WI38 (cell line): ENCODE data around the gene FUNDC2.
A peak's percentile ranks its signal among the peaks of the same experiment; 100 is the strongest.

Experiments
- H3K4me3 ChIP-seq: 2 replicates; pipeline ENCODE4 v1.5.1; 2011; ENCODE audit warnings: low read depth, mild to moderate bottlenecking, control low read depth, low read length
- TF ChIP-seq, protein P1 (sequence below): IDR thresholded peaks from 2 replicates; pipeline ENCODE4 v1.5.1; 2012; ENCODE audit warnings: low read depth, mild to moderate bottlenecking, control low read depth, low read length

Gene FUNDC2

DNA sequence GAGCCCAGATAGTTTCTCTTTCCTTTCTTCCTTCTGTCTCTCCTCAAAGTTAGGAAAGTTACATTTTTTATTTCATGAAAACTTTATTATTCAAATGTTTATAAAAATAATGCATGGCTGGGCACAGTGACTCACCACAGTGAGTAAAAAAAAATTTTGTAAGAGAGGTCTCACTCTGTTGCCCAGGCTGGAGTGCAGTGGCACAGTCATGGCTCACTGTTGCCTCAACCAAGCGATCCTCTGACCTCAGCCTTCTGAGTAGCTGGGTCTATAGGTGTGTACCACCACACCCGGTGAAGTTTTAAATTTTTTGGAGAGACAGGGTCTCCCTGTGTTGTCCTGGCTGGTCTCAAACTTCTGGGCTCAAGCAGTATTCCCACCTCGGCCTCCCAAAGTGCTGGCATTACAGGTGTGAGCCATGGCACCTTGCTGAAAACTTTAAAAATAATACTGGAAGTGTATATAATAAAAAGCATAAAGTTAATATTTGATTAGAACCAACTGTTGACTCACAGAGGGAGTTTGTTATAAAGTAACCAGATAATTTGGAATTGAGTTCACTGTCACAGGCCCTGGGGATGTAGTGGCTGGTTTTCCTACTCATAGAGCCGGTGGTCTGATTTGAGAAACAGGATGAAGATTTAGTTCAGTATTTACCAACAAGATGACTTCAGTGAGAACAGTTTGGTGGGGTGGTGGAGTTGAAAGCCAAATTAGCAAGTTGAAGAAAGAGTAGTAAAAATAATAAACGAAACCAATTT lies 26.3 kb downstream of the FUNDC2 start:
- TF ChIP-seq, protein P1, sequence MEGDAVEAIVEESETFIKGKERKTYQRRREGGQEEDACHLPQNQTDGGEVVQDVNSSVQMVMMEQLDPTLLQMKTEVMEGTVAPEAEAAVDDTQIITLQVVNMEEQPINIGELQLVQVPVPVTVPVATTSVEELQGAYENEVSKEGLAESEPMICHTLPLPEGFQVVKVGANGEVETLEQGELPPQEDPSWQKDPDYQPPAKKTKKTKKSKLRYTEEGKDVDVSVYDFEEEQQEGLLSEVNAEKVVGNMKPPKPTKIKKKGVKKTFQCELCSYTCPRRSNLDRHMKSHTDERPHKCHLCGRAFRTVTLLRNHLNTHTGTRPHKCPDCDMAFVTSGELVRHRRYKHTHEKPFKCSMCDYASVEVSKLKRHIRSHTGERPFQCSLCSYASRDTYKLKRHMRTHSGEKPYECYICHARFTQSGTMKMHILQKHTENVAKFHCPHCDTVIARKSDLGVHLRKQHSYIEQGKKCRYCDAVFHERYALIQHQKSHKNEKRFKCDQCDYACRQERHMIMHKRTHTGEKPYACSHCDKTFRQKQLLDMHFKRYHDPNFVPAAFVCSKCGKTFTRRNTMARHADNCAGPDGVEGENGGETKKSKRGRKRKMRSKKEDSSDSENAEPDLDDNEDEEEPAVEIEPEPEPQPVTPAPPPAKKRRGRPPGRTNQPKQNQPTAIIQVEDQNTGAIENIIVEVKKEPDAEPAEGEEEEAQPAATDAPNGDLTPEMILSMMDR, result no peak
- H3K4me3 ChIP-seq, result no peak overlapping the region

DNA sequence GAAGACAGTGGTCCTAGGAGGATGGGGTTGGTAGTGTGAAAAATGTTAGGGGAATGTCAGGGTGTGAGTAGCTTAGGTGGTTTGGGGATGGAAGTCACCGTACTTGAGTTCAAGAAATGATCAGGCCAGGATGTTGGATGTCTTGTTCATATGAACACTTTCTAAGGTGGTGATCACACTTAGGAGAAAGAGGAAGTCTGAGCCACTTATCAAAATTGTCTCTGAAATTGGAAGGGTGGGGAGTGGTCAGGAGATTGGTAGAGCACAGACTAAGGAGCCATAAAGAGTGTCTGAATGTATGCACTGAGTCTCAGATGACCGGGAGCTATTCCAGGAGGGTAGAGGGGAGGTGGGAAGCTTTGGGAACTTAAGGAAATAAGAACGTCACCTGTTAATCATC lies 27.0 kb downstream of the FUNDC2 start:
- TF ChIP-seq, protein P1, result no peak
- H3K4me3 ChIP-seq, result no peak overlapping the region

DNA sequence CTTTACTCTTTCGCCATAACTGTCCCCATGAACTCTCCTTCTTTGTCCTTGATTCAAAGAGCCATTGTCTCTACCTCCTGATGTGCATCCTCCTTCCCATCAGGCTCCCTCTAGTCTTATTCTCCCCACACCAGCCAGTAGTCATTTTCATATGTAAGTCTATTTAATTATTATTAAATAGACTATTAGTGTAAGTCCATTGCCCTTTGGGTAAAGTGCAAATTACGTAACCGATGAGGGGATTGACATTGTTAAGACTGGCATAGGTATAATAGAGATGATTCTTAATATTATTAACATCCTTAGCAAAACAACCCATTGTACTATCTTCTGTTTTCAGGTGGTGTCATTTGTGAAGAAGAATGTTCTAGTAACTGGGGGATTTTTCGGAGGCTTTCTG lies 27.6 kb downstream of the FUNDC2 start:
- TF ChIP-seq, protein P1, result no peak
- no peak overlapping the region for H3K4me3 ChIP-seq

DNA sequence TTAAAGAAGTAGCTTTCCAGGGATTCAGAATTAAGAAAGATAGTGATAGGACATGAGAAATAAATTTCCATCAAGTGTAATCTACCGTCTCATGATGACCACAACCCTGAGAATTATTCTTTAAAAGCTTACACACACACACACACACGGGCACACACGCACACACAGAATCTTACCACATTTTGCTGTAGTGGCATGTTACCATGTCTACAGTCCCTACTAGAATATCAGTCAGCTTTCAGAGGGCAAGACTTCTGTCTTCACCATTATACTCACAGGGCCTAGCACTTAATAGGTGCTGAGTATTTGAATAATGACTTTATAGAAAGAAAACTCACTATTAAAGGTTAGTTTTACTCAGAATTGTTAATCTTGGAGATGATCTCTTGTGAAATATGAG lies 28.9 kb downstream of the FUNDC2 start:
- TF ChIP-seq, protein P1, result no peak
- no peak overlapping the region for H3K4me3 ChIP-seq

DNA sequence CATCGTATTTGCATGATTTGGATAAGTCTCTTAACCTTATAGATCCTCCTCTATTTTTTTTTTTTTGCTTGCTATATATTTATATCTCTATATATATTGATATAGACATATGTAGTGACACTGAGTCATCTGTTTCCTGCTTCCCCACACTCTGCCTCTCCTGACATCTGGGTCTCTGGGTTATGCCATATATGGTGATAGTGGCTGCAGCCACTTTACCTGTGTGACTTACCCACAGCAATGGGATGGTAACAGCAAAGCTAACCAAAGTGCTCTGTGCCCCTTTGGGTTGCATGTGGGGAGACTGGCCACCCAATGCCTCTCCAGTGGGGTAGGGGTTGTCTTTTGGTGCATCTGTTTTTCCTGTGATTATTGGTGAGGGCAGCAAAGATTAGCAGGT lies 29.8 kb downstream of the FUNDC2 start:
- TF ChIP-seq, protein P1, result no peak
- no peak overlapping the region for H3K4me3 ChIP-seq

DNA sequence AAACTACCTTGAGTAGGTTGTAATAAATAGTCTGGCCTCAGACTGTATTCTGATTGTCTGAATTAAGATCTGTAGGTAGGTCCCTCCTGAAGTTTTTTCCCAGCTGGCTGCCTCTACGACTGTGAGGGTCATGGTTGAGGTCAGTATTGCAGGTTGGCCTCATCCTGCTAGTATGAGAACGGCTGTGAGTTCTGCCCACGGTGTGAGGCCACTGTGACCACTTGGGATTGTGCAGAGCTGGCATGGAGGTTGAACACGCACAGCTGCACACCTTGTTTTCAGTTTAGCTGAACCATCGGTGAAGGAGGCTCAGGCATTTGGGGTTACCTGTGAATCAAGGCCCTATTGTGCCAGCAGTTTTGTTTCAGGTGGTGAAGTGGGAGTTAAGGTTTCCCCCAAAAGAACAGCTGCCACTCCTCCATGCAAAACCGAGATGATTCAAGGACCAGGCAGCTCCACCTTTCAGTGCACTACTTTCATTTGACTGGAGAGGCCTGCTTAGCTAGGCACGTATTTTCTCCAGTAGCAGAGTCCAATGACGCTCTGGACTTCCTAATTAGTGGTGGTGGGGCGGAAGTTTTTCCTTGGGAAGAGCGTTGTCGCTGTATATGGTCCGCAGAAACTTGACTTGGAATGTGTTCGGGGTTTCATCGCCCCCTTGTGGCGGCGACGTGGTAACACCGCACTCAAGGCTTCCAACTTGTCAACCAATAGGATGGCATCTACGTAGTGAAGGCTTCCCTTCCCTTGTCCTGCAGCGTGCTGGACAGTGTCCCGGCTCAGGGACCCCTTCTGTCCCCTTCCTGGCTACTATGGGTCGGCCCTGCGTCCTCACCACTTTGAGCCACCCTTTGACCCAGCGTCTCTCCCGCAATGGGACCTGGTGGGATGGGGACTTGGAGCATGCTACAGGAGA lies 30.5 kb downstream of the FUNDC2 start:
- TF ChIP-seq, protein P1, result peak; percentile 57
- no peak overlapping the region for H3K4me3 ChIP-seq

DNA sequence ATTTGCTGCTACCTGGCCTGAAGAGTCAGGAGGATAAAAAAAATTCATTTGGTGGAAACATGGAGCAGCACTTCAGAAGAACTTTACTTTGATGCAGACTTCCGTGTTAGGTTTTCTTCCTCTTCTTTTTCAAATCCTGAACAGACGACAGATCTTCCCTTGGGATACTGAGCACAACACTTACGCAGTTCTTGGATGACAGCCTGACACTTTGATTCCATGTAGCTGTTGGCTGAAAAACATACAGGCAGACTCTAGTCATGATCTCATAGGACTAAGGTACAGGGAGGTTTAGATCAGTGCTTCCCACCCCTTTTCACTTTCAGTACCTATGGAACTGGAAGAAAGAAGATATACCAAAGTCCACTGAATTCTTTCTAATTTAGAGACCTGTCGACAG lies 35.1 kb downstream of the FUNDC2 start:
- H3K4me3 ChIP-seq, result no peak overlapping the region
- TF ChIP-seq, protein P1, result no peak
